Neural crest cell (in vitro differentiated cells): ENCODE data around the gene TTLL11. TPM values are rescaled to one million over a fixed set of nuclear protein-coding genes. Genes with fewer than 3 reads are reported as not detected.

Experiments used
- DNase-seq: peaks from one replicate; pipeline ENCODE4 v3.0.0; 2021; ENCODE audit warnings: low read depth, mixed read lengths, low spot score
- H3K27ac Mint-ChIP-seq: one replicate; pipeline ENCODE4 v1.8.0; 2021; ENCODE audit warnings: mild to moderate bottlenecking, mixed read lengths; ENCODE audit not compliant: unreplicated experiment
- H3K27me3 Mint-ChIP-seq: 2 replicates; pipeline ENCODE4 v1.8.0; 2021; ENCODE audit warnings: low read depth, mild to moderate bottlenecking, mixed read lengths
- H3K36me3 Mint-ChIP-seq: 2 replicates; pipeline ENCODE4 v1.8.0; 2021; ENCODE audit warnings: low read depth, mild to moderate bottlenecking, mixed read lengths
- H3K4me1 Mint-ChIP-seq: 2 replicates; pipeline ENCODE4 v1.8.0; 2021; ENCODE audit warnings: mixed read lengths
- H3K4me3 Mint-ChIP-seq: one replicate; pipeline ENCODE4 v1.8.0; 2021; ENCODE audit warnings: mild to moderate bottlenecking, mixed read lengths
- H3K9me3 Mint-ChIP-seq: 2 replicates; pipeline ENCODE4 v1.8.0; 2021; ENCODE audit warnings: mixed read lengths
- CTCF ChIP-seq: fragments of 200-600 bp; sonication (generic); conservative IDR thresholded peaks from 2 replicates; pipeline ENCODE4 v1.5.0; 2021; ENCODE audit warnings: antibody characterized with exemption, mild to moderate bottlenecking
- total RNA-seq: library from RNA; stranded (reverse); gene quantifications from 2 replicates; pipeline ENCODE4 v1.2.1, GENCODE V29; 2021

The TTLL11 gene
- total RNA-seq, 1 donor from 2014 or later: 9.1 TPM

GRCh38 chr9:122016744-122017143 lies 76.4 kb downstream of the TTLL11 start:
- H3K4me1 Mint-ChIP-seq: peaks cover 26% of the 10 kb centered on the region
- peak; percentile 58 for TF ChIP-seq CTCF
- no peaks in the 10 kb centered on the region for H3K9me3 Mint-ChIP-seq
- no peak for DNase-seq
- no peaks in the 10 kb centered on the region for H3K36me3 Mint-ChIP-seq
- no peaks in the 10 kb centered on the region for H3K27me3 Mint-ChIP-seq
- H3K4me3 Mint-ChIP-seq: no peak overlapping the region
- no peak overlapping the region for H3K27ac Mint-ChIP-seq

GRCh38 chr9:122016309-122016708 lies 76.8 kb downstream of the TTLL11 start:
- no peak overlapping the region for H3K27ac Mint-ChIP-seq
- H3K4me1 Mint-ChIP-seq: peaks cover 28% of the 10 kb centered on the region
- TF ChIP-seq CTCF: no peak
- H3K27me3 Mint-ChIP-seq: no peaks in the 10 kb centered on the region
- no peaks in the 10 kb centered on the region for H3K9me3 Mint-ChIP-seq
- no peaks in the 10 kb centered on the region for H3K36me3 Mint-ChIP-seq
- no peak overlapping the region for H3K4me3 Mint-ChIP-seq
- DNase-seq: no peak

- no peak overlapping the region for H3K4me3 Mint-ChIP-seq
- H3K9me3 Mint-ChIP-seq: no peaks in the 10 kb centered on the region
- DNase-seq: no peak
- no peak overlapping the region for H3K27ac Mint-ChIP-seq
- no peak for TF ChIP-seq CTCF
- H3K27me3 Mint-ChIP-seq: no peaks in the 10 kb centered on the region
- no peaks in the 10 kb centered on the region for H3K36me3 Mint-ChIP-seq
- peaks cover 28% of the 10 kb centered on the region for H3K4me1 Mint-ChIP-seq
Measured at GRCh38 chr9:122015170-122015821, 77.8 kb downstream of the TTLL11 start.

- DNase-seq: no peak
Measured at GRCh38 chr9:122011818-122012498, 81.2 kb downstream of the TTLL11 start.

GRCh38 chr9:122008559-122008958 lies 84.5 kb downstream of the TTLL11 start:
- no peak for TF ChIP-seq CTCF
- Mint-ChIP-seq H3K36me3 (no peaks in the 10 kb centered on the region), H3K9me3 (no peaks in the 10 kb centered on the region), H3K4me1 (peaks cover 16% of the 10 kb centered on the region), H3K27ac (no peak overlapping the region), H3K27me3 (no peaks in the 10 kb centered on the region), H3K4me3 (no peak overlapping the region)
- no peak for DNase-seq

More at GRCh38 chr9:122011818-122012498, 81.2 kb downstream of the TTLL11 start:
- Mint-ChIP-seq H3K9me3 (no peaks in the 10 kb centered on the region), H3K27ac (no peak overlapping the region), H3K27me3 (no peaks in the 10 kb centered on the region), H3K4me1 (peaks cover 28% of the 10 kb centered on the region), H3K36me3 (no peaks in the 10 kb centered on the region), H3K4me3 (no peak overlapping the region)
- no peak for TF ChIP-seq CTCF
